Fibroblast of mammary gland (primary cell): ENCODE measurements around the gene LYPD3.
A peak's percentile ranks its signal among the peaks of the same experiment; 100 is the strongest.

Source experiments
- DNase-seq: peaks from one replicate; pipeline ENCODE4 v3.0.0-alpha.2; 2010; ENCODE audit warnings: low read depth
- H3K4me3 ChIP-seq: 2 replicates; pipeline ENCODE4 v1.5.1; 2011; ENCODE audit warnings: low read depth, mild to moderate bottlenecking, low read length, moderate library complexity; ENCODE audit not compliant: control insufficient read depth
- TF ChIP-seq, protein P1 (sequence below): conservative IDR thresholded peaks from 2 replicates; pipeline ENCODE4 v1.5.1; 2011; ENCODE audit warnings: low read depth, low read length, inconsistent platforms; ENCODE audit not compliant: control insufficient read depth, insufficient read depth

The LYPD3 gene

DNA sequence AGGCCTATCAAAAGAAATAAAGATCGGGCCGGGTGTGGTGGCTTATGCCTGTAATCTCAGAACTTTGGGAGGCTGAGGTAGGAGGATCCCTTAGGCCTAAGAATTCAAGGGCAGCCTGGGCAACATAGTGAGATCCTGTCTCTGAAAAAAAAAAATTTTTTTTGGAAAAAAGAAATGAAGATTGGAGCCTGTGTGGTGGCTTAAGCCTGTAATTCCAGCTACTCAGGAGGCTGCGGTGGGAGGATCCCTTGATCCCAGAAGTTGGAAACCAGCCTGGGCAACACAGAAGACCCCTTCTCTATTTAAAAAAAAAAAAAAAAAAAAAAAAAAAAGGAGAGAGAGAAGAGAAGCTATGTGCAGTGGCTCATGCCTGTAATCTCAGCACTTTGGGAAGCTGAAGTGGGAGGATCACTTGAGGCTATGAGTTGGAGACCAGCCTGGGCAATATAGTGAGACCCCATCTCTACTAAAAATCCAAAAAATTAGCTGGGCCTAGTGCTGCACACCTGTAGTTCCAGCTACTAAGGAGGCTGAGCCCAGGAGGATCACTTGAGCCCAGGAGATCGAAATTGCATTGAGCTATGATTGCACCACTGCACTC is 14.7 kb upstream of the LYPD3 start:
- TF ChIP-seq, protein P1, sequence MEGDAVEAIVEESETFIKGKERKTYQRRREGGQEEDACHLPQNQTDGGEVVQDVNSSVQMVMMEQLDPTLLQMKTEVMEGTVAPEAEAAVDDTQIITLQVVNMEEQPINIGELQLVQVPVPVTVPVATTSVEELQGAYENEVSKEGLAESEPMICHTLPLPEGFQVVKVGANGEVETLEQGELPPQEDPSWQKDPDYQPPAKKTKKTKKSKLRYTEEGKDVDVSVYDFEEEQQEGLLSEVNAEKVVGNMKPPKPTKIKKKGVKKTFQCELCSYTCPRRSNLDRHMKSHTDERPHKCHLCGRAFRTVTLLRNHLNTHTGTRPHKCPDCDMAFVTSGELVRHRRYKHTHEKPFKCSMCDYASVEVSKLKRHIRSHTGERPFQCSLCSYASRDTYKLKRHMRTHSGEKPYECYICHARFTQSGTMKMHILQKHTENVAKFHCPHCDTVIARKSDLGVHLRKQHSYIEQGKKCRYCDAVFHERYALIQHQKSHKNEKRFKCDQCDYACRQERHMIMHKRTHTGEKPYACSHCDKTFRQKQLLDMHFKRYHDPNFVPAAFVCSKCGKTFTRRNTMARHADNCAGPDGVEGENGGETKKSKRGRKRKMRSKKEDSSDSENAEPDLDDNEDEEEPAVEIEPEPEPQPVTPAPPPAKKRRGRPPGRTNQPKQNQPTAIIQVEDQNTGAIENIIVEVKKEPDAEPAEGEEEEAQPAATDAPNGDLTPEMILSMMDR: no peak
- H3K4me3 ChIP-seq: no peak overlapping the region
- DNase-seq: no peak

DNA sequence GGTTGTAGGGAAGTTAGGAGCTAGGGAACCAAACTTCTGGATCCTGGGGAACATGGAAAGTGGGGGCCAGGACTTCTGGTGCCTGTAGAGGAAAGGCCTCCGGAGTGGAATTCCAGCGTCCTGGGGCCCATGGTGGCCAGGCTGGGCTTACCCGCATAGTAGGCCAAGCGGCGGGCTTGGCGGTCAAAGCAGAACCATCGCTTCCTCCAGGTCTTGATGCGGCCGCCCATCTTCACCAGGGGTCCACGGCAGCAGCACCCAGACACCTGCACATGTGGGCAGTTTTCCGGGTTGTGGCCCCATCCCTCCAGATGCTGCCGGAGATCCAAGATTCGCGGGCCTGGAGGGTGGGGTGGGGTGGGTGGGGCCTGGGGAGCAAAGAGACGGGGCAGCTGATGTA is 13.8 kb upstream of the LYPD3 start:
- DNase-seq: no peak
- no peak overlapping the region for H3K4me3 ChIP-seq
- TF ChIP-seq, protein P1: no peak

DNA sequence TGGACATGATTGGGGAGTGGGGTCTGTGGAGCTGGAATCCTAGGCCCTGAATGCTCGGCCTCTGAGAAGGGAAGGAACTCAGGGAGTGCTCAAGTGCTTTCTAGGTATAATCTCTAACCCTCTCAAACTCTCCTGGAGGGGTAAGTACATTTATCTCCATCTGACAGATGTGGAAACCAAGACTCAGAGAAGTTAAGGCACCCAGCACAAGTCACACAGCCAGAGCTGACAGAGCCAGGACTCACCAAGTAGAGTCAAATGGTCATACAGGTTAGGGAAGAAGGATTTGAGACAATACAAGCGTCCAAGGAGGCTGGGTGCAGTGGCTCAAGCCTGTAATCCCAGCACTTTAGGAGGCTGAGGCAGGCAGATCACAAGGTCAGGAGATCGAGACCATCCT is 12.9 kb upstream of the LYPD3 start:
- no peak overlapping the region for H3K4me3 ChIP-seq
- DNase-seq: no peak
- TF ChIP-seq, protein P1: no peak

DNA sequence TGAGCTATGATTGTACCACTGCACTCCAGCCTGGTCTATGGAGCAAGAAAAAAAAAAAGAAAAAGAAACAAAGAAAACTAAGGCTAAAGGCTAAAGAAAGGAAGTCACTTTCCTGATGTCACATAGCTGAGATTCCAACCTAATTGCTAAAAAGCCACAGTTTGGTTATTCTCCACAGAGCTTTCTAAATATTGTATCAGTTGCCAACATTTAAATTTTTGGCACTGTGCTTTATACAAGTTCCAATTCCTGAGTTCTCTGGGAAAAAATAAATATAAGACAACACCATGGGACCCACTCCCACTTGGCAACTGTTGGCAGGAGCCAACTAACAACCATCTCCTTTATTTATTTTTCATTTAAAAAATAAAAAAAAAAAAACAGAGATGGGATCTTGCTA is 11.2 kb upstream of the LYPD3 start:
- H3K4me3 ChIP-seq: no peak overlapping the region
- TF ChIP-seq, protein P1: no peak
- peak; percentile 71 for DNase-seq

DNA sequence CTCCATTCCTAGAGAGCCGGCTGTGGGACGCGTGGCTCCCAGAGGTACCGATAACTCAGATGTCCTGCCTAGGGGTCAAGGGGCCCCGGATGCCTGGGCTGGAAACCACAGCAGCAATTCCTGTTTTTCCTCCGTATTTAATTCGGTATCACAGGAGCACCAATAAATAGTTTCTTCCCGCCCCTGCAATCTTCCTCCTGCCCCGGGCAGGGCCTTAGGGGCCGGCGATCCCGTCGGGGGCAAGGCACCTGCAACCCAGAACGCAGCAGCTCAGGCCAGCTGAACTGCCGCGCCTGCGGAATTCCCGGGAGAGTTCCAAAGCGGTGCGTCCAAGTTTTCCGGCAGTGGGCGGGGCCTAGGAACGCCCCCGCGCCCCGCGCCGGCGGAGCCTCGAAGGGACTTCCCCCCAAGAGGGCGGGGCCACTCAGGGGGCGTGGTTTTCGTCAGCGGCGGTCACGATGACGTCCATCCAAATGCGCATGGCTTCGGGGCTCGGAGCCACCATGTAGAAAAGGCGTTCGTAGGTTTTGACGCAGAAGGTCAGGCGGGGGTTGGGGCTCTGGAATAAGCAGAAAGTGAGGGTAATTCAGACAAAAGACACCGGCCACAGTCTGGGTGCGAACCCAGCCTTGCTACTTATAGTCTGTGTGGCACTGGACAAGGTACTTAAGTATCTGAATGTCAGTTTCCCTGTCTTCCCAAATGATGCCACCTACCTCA is 9.7 kb upstream of the LYPD3 start:
- TF ChIP-seq, protein P1: no peak
- DNase-seq: peak; percentile 94
- H3K4me3 ChIP-seq: peak overlapping the region; percentile 9

DNA sequence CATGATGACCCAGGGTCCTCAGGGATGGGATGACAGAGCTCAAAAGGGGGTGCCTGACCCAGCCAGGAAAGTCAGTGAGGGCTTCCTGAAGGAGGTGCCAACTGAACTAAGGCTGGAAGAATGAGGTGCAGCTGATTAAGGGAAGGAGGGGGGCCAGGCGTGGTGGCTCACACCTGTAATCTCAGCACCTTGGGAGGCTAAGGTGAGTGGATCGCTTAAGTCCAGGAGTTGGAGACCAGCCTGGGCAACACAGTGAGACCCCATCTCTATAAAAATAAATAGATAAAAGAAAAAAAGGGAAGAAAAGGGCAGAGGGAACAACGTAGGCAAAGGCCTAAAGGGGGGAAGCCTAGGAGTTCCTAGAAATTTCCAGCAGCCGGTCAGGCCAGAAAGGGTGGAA is 9.1 kb upstream of the LYPD3 start:
- TF ChIP-seq, protein P1: no peak
- no peak for DNase-seq
- no peak overlapping the region for H3K4me3 ChIP-seq

DNA sequence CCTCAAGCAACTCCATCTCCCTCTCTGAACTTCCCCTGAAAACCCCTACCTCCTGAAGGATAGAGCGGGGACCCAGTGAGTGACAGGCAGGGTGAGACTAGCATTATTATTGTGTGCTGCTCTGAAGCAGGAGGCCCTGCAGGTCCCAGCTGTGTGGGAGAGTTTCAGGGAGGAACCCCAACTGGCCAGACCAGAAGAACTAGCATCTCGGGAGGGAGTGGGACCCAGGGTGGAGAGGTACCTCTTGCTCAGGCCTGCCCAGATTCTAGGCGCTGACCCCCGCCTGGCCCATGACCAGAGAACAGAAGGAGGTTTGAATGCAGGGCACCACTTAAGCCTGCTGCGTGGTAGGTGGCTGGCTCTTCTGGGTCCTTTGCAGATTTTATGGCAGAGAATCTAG is 5.7 kb upstream of the LYPD3 start:
- TF ChIP-seq, protein P1: no peak
- no peak for DNase-seq
- no peak overlapping the region for H3K4me3 ChIP-seq
